NCI-H460 (cell line): Measurements from ENCODE around the gene ALS2. TPM values are rescaled to one million over a fixed set of nuclear protein-coding genes. Genes with fewer than 3 reads are reported as not detected.

Experiments used
- small RNA-seq, 2 experiments: library from RNA; depleted of rRNA; stranded (forward); fragments of <200 nt; gene quantifications; one replicate each; pipeline ENCODE3, GENCODE V24; 2014
- total RNA-seq: library from RNA; depleted of rRNA; stranded (reverse); fragments of >200 nt; shearing (Covaris generic); gene quantifications from 2 replicates; pipeline ENCODE4 v1.2.3, GENCODE V29; 2014; rRNA removed

Gene ALS2
- total RNA-seq, 1 experiment from 2014 or later = 31.7 TPM

Small RNA genes lying within 50 kb of the gene (small RNA-seq; reads per million reads assigned to genes)
- 0 reads per million in 2 experiments for gene RF00019
- 0 reads per million in 2 experiments for gene UBE2V1P11

Other genes starting within 250 kb of the ALS2 start
- 34.4 and 35.0 TPM in 2 replicates for gene TMEM237, start 137.4 kb downstream of the ALS2 start, total RNA-seq
- gene MPP4, start 82.3 kb downstream of the ALS2 start, total RNA-seq = 0.52 and 1.3 TPM in 2 replicates
- gene CDK15, start 25.6 kb upstream of the ALS2 start, total RNA-seq = 0.06 TPM in 1 of 2 replicates, not detected in the other